Activated naive CD4-positive, alpha-beta T cell treated with anti-CD3 and anti-CD28 coated beads, Interleukin-2, amount 50 U/mL, for 24 hours (primary cell): ENCODE results near the gene HOXB9.

Experiments used
- H3K27ac Mint-ChIP-seq: one replicate; pipeline ENCODE4 v1.8.0; 2021; ENCODE audit warnings: mild to moderate bottlenecking, mixed read lengths
- H3K27me3 Mint-ChIP-seq: one replicate; pipeline ENCODE4 v1.8.0; 2021; ENCODE audit warnings: mixed read lengths
- H3K36me3 Mint-ChIP-seq: one replicate; pipeline ENCODE4 v1.8.0; 2021; ENCODE audit warnings: mixed read lengths
- H3K4me1 Mint-ChIP-seq: one replicate; pipeline ENCODE4 v1.8.0; 2021; ENCODE audit warnings: mixed read lengths
- H3K4me3 Mint-ChIP-seq: one replicate; pipeline ENCODE4 v1.8.0; 2021; ENCODE audit warnings: mild to moderate bottlenecking, mixed read lengths
- H3K9me3 Mint-ChIP-seq: one replicate; pipeline ENCODE4 v1.8.0; 2021; ENCODE audit warnings: mixed read lengths

The HOXB9 gene

DNA sequence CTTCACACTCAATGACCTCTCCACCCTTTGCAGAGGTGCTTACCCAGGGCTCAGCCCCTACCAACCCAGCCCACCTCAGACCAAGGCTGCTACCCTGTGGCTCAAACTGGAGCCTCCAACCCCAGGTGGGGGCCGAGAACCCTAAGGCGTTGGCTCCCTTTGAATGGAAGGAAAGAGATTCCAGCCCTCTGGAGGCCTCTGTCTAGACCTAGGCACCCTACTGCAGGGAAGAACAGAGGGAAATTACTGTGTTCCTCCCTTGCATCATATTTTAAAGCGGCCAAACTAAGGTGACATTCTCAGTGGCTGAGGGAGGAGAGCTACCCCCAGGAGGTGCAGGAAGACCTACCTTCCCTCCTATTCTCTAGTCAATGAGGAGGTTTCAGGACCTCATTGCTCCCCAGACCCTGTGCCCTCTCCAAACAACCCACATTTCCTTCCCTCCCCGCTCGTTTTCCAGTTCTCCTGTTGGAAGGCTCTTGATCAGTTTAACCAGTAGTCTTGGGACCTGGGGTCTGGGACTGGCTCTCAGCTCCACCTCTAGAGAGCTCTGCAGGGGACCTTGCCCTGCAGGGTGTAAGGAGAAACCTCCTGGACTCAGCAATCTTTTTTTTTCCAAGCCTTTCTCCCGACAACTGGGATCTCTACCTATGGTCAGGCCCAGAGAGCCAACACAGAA, 5.6 kb downstream of the HOXB9 start:
- no peak overlapping the region for H3K4me3 Mint-ChIP-seq
- peaks cover 68% of the 10 kb centered on the region for H3K27me3 Mint-ChIP-seq
- peaks cover 28% of the 10 kb centered on the region for H3K4me1 Mint-ChIP-seq
- H3K36me3 Mint-ChIP-seq, result peaks cover 2% of the 10 kb centered on the region
- H3K9me3 Mint-ChIP-seq, result no peaks in the 10 kb centered on the region
- peak overlapping the region; percentile 35 for H3K27ac Mint-ChIP-seq

DNA sequence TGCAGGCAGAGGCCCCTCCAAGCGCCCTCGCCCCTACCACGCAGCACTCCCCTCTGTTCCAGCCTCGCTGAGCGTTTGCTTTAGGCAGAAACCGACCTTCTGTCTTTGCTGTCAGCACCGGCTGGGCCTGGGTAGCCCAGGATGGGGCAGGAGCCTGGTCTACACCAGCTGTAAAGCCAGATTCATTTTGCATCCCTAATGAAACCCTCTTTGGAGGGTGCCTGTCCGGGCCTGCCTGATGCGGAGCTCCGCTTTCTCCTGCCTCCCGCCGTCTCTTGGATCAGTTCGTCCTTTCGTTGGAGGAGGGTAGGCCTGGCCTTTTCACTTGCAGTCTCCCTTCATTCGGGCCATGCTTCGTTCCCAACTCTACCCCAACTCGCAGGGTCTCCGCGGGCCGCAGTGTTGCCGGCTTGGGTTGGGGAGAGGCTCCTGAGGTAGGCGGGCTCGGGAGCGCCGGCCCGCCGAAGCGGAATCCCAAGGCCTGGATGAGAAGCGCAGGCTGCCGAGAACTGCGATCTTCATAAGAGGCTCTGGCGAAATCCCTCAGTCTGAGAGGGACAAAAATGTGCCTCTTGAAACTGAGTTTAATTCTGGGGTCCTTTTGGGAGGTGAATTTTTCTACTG, 6.2 kb downstream of the HOXB9 start:
- Mint-ChIP-seq H3K27ac (no peak overlapping the region), H3K27me3 (peaks cover 73% of the 10 kb centered on the region), H3K4me1 (peaks cover 33% of the 10 kb centered on the region), H3K4me3 (peak overlapping the region; percentile 37), H3K36me3 (peaks cover 2% of the 10 kb centered on the region), H3K9me3 (no peaks in the 10 kb centered on the region)

DNA sequence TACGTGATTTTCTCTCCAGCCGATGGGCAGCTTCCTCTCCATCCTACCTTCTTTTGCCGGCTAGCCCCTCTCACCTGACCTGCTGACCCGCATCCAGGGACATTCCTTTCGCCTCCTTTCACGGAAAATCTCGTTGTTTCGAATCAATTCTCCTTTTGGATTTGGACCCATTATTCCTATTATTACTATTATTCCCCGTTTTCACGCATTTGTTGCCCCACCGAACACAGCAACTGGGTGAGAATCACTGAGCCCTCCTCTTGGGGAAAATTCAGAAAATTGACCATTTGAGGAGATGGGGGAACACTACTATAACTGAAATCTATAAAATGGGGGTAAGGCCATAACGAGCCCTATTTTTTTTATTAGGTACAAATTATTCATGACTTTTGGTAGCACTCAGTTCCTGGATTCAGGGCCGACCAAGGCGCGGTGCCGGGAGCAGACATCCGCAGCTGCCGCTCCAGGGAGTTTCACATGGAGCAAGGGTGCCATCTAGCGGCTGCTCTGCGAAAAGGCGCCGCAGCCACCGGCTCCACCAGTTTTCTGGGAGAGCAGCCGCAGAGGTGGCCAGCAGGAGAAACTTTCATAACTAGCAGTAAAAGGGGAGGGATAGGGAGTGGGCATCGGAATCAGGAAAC, 7.8 kb downstream of the HOXB9 start:
- Mint-ChIP-seq H3K4me3 (peak overlapping the region; percentile 51), H3K9me3 (no peaks in the 10 kb centered on the region), H3K27me3 (peaks cover 69% of the 10 kb centered on the region), H3K4me1 (peaks cover 44% of the 10 kb centered on the region), H3K27ac (peak overlapping the region; percentile 41), H3K36me3 (peaks cover 2% of the 10 kb centered on the region)

DNA sequence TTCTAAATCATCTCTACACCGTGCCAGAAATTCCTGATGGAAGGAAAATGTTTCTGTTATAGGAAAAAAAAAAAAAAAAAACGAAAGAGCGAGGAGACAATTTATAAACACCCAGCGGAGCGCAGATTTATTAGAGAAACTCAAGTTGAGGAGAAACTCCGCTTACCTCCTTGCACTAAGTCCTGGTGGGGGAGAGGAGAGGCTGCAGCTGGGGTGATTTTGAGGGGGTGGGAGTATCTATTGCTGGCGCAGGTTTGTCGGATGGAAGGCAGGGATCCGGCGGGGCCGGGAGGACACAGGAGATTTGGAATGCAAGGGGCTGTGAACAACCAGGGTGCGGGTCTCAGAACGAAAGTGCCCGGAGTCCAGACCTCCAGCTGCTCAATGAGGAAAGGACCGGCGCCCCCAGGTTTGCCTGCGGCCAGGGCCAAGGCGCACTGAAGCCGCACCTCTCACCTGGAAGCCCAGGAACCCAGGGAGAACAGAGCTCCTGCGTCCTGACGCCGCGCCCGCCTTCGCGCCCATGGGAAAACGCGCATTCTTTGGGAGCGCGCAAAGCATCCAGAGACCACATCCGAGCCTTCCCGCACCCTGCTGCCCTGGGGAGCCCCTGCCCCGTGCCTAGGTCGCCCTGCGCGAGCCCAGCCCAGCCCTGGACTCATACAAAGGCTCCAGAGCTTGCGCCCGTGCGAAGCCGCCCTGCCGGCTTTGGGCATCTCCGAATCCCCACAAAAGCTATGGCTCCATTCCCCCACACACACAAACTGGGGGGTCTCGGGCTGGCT, 8.5 kb downstream of the HOXB9 start:
- H3K27me3 Mint-ChIP-seq, result peaks cover 69% of the 10 kb centered on the region
- no peaks in the 10 kb centered on the region for H3K9me3 Mint-ChIP-seq
- no peak overlapping the region for H3K27ac Mint-ChIP-seq
- peaks cover 50% of the 10 kb centered on the region for H3K4me1 Mint-ChIP-seq
- H3K36me3 Mint-ChIP-seq, result peaks cover 2% of the 10 kb centered on the region
- peak overlapping the region; percentile 46 for H3K4me3 Mint-ChIP-seq

DNA sequence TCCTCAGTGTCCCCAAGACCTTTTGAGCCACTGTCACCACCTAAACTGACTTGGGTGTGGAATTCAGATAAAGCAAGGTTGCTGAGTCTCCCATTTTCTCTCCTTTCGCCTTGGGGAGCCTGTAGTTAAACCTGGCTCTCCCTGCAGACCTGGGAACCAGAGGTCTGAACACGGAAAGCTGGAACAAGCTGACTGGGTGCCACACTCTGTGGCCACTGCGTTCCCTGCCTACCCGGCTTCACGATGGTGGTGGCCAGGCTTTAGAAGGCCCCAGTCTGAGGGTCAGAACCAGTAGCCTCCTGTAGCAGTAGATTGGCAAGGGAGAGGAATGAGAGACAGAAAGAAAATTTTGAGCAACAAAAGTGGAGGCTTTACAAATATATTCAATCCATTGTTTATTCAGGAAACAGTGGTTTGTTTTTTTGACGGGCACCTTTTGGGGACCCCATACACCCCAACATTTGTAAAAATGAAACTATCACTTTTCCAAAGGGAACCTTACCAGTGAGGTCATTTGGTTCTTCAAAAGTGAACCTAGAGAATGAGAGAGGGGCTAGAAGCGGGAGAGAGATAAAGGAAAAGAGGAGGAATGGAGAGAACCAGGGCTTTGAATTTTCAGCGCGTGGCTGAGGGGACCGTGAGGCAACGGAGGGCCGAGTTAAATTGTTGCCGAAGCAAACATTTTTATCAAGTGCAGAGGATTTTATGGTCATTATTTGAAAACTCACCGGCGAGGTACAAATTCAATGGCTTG, 9.3 kb downstream of the HOXB9 start:
- Mint-ChIP-seq H3K27ac (peak overlapping the region; percentile 41), H3K4me1 (peaks cover 55% of the 10 kb centered on the region), H3K27me3 (peaks cover 61% of the 10 kb centered on the region), H3K9me3 (no peaks in the 10 kb centered on the region), H3K36me3 (peaks cover 2% of the 10 kb centered on the region), H3K4me3 (peak overlapping the region; percentile 46)

DNA sequence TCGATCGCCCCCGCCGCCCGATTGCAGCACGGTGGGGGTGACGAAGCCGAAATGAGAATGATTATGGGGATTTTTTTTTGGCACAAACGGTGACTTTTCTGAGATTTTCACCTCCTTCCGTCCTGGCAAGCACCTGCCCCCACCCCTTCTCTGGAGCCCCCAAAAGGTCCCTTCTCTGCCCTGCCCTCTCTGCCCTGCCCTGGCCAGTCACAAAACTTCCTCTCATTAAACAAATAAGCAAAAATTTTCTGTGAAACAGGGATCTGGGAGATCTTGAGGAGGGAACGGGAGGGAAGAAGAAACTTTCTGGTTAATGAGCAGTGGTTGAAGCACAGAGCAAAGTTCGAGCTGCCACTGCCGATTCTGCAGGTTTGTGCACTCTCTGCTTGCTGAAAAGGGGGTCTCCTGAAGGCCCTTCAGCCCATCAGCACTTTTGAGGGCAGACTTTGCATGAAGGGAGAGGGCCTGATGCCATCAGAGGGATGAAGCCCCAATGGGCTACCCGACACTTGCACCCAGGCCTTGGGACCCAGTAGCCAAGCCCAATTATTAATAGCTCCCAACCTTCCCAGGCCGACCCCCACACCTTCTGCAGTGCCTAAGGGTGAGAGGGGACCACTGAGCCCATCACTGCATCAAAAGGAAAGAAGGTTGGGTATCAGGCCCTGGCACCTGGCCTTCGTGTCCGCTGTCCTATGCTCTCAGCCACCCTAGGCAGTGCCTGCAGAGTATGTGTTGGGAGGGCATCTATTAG, 10.0 kb downstream of the HOXB9 start:
- peaks cover 2% of the 10 kb centered on the region for H3K36me3 Mint-ChIP-seq
- no peak overlapping the region for H3K4me3 Mint-ChIP-seq
- H3K27me3 Mint-ChIP-seq, result peaks cover 60% of the 10 kb centered on the region
- no peaks in the 10 kb centered on the region for H3K9me3 Mint-ChIP-seq
- H3K4me1 Mint-ChIP-seq, result peaks cover 62% of the 10 kb centered on the region
- H3K27ac Mint-ChIP-seq, result no peak overlapping the region

DNA sequence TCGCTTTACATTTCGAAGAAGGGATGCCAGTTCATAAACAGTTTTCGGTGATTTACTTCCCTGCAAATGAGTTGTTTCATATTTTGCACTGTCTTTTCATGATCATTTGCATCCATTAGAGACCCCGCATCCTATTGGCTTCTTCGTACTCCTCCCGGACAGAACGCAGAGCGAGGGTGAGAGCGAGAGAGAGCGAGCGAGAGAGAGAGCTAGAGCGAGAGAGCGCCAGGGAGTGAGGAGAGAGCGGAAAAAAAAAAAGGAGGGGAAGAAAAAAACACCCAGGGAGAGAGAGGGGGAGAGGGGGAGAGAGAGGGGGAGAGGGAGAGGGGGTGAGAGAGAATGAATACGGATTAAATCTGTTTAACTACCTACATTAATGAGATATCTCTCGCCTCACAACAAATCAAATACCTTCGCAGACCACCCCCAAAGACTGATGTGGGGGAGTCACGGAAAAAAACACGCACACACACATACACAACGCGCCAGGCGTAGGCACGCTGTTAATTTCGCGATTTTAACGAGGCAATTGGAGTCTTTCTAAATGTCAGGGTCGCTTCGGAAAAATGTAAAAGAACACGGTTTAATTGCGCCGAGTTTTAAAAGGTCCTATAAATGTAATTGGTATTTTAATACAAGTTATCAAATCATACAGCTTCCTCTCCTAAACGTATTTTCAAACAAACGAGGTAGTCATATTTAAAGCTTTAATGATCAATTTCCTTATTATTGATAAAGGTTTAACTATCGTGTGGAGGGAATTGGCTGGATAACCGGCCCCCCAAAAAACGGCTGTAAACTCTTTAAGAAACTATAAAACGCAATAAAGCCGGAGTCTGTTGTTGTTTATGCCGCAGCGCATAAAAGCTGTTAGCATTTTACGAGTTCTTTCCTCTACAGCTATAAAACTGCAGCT, 10.9 kb downstream of the HOXB9 start, which contains the start of gene HOXB8:
Gene HOXB8, minus strand, starts transcription at position 246 of the 916 bp plus-strand sequence. CDS start 588 bp downstream, outside the sequence.
- Mint-ChIP-seq H3K4me1 (peaks cover 67% of the 10 kb centered on the region), H3K27me3 (peaks cover 57% of the 10 kb centered on the region), H3K9me3 (no peaks in the 10 kb centered on the region), H3K36me3 (no peaks in the 10 kb centered on the region), H3K27ac (peak within 1 kb of the TSS; percentile 62), H3K4me3 (peak within 1 kb of the TSS; percentile 71)

DNA sequence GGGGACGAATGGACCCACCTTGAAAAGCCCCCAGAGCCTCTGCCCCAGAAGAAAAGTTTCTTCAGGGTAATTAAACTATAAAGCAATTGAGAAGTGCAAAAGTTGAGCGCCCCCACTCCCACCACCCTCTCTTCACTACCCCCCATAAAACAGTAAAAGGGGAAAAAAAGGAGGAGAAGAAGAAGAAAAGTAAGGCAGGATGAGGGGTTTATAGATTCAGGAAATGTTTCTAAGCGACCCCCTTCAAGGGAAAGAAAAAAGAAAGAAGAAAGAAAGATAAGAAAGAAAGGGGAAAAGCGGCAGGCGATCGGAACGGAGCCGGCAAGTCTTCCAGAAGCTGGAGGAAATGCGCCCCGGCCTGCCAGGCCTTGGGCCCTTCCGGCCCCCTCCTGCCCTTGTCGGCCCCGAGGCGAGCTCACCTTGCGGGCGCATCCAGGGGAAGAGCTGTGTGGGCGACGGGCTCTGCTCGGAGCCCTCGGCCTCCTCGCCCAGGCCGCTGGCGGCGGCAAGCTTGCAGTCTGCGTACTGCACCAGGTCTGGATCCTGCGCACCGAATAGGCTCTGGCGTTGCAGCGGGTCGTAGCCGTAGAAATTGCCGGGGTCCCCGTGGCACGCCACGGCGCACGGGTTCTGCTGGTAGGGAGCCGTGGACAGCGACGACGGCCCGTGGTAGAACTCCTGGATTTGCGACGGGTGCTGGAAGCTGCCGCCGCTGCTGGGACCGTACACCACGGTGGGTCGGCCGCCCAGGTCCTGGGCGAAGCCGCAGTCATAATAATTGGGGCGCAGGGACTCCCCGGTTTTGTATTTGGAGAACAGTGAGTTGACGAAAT, 12.1 kb downstream of the HOXB9 start:
- H3K9me3 Mint-ChIP-seq, result no peaks in the 10 kb centered on the region
- H3K27ac Mint-ChIP-seq, result peak overlapping the region; percentile 62
- peaks cover 55% of the 10 kb centered on the region for H3K27me3 Mint-ChIP-seq
- peak overlapping the region; percentile 71 for H3K4me3 Mint-ChIP-seq
- H3K36me3 Mint-ChIP-seq, result no peaks in the 10 kb centered on the region
- H3K4me1 Mint-ChIP-seq, result peaks cover 63% of the 10 kb centered on the region

DNA sequence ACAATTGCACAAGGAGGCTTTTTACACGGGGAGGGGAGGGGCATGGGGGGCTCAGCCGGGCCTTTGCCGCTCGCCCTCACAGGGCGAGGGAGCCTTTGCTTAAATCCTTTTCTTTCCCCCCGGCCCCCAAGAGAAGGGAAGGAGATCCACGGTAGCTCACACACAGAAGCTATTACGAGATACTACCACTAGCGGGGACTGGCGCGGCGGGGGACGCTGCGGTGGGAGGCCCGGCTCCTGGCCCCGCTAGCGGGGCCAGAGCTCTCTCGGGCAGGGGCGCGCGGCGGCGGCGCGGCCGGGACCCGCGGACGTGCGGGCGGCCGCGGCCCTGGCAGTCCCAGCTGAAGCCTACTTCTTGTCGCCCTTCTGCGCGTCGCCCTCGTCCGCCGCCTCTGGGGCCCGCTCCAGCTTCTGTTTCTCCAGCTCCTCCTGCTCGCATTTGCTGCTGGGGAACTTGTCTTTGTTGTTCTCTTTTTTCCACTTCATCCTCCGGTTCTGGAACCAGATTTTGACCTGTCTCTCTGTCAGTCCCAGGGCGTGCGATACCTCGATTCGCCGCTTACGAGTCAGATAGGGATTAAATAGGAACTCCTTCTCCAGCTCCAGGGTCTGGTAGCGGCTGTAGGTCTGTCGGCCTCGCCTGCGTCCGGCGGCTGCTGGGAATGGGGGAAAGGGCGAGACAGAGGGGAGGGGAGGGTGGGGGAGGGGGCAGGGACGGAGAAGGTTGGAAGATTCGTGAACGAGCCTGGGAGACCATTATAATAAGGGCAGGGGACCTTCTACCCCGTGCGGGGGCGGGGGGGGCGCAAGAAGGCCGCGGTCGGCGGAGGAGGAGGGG, 13.1 kb downstream of the HOXB9 start:
- Mint-ChIP-seq H3K9me3 (no peaks in the 10 kb centered on the region), H3K27ac (no peak overlapping the region), H3K36me3 (no peaks in the 10 kb centered on the region), H3K4me3 (peak overlapping the region; percentile 92), H3K4me1 (peaks cover 55% of the 10 kb centered on the region), H3K27me3 (peaks cover 52% of the 10 kb centered on the region)

DNA sequence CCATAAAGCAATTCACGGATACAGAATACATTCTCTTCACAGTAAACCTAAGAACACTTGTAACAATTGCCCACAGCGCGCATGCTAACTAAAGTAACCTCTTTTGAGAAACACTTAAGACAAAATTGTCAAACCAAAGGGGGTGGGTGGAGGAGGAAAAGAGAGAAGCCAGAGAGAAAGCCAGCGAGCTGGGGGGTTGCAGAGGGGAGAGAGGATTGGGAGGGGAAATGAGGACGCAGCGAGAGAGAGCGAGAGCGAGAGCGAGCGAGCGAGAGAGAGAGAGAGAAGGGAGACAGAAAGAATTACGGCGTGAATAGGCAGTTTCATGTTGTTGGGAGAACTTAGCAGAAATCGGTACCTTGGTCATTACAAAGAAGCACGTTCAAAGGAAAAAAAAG, 13.7 kb downstream of the HOXB9 start:
- Mint-ChIP-seq H3K4me3 (peak overlapping the region; percentile 81), H3K27ac (no peak overlapping the region), H3K36me3 (no peaks in the 10 kb centered on the region), H3K4me1 (peaks cover 56% of the 10 kb centered on the region), H3K9me3 (no peaks in the 10 kb centered on the region), H3K27me3 (peaks cover 53% of the 10 kb centered on the region)

DNA sequence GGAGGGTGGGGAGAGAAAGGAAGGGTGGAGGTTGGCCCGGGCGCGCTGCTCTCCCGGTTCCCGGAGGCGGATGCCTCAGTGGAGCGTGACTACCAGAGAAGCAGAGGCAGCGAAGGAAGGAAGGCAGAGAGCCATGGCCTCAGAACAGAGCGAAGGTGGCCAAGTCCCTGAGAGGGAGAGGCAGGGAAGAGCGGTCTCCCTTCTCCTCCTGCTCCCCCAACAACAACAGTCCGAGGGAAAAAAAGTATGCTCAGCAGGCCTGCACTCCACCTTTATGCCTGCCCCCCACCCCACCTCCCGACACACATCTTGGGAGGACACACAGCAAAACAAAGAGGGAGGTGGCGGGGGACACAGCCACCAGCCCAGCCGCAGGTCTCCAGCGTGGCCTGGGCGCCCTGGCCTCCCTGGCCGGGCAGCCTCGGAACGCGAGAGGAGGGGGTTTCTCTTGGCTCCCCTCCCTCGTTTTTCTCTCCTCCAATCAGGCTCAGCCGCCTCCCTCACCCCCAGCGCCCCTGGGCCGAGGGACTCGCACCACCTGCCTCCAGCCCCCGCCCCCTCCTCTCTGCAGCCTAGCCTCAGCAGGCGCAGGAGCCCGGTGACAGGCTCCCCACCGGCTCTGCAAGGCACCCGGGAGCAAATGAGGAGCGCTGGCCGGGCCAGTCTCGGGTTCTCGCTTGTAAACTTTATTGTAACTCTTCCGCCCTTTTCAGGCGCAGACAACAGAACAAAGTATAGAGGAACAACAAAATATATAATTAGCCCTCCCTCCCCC, 14.3 kb downstream of the HOXB9 start:
- Mint-ChIP-seq H3K4me3 (peak overlapping the region; percentile 94), H3K27me3 (peaks cover 52% of the 10 kb centered on the region), H3K27ac (no peak overlapping the region), H3K9me3 (no peaks in the 10 kb centered on the region), H3K36me3 (no peaks in the 10 kb centered on the region), H3K4me1 (peaks cover 50% of the 10 kb centered on the region)

DNA sequence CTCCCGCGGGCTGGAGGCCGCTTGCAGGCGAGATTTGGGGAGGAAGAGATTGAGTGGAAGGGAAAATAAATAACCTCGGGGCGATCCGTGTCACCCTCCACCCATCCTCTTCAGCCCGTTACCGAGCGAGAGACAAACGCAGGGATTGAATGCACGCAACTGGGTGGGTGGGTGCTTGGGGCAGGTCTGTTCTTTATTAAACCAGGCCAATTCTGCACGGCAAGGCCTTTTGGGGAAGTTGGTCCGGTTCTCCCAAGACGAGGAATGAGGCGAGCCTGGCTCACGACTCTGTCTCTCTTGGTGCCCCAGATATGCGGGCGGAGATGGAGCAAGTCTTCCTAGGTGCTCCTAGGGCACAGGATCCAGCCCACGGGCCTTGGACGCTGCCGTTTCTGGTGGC, 14.9 kb downstream of the HOXB9 start:
- Mint-ChIP-seq H3K4me3 (peak overlapping the region; percentile 94), H3K27ac (no peak overlapping the region), H3K27me3 (peaks cover 54% of the 10 kb centered on the region), H3K36me3 (no peaks in the 10 kb centered on the region), H3K4me1 (peaks cover 49% of the 10 kb centered on the region), H3K9me3 (no peaks in the 10 kb centered on the region)
